Measurements from ENCODE around the gene OMA1.

DNA sequence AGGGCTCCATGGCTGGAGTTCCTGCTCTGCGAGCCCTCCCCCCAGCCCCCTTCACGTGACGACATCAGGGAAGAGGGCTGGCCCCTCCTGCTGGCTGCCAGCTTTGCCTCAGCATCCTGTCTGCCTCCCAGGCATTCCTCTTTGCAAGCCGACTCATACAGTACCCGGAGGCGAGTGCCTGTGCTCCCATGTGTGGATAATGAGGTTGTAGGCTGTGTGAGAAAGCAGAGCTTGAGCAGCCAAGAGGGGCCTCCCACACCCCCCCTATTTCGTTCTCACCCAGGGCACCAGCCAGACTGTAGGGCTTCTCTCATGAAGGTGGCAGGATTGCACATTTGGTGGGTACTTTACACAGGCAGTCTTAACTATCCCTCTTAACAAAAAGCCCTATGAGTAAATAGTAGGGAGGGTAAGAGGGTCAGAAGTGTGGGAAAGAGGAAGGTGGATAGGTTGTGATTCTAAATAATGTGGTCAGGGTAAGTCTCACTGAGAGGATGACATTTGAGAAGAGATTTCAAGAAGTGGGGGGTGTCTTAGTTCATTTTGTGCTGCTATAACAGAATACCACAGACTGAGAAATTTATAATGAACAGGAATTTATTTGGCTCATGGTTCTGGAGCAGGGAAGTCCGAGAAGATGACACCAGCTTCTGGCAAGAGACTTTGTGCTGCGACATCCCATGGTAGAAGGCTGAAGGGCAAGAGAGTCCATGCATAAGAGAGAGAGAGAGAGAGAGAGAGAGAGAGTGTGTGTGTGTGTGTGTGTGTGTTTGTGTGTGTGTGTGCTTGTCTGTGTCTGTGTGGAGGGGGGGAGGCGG is 113.5 kb downstream of the OMA1 start:
- TF ChIP-seq, protein P1, sequence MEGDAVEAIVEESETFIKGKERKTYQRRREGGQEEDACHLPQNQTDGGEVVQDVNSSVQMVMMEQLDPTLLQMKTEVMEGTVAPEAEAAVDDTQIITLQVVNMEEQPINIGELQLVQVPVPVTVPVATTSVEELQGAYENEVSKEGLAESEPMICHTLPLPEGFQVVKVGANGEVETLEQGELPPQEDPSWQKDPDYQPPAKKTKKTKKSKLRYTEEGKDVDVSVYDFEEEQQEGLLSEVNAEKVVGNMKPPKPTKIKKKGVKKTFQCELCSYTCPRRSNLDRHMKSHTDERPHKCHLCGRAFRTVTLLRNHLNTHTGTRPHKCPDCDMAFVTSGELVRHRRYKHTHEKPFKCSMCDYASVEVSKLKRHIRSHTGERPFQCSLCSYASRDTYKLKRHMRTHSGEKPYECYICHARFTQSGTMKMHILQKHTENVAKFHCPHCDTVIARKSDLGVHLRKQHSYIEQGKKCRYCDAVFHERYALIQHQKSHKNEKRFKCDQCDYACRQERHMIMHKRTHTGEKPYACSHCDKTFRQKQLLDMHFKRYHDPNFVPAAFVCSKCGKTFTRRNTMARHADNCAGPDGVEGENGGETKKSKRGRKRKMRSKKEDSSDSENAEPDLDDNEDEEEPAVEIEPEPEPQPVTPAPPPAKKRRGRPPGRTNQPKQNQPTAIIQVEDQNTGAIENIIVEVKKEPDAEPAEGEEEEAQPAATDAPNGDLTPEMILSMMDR (IDR thresholded peaks at IDR 0.05; ENCODE audit: low read length) = no peak
- TF ChIP-seq EZH2 (IDR thresholded peaks at IDR 0.05; ENCODE audit: borderline replicate concordance, low read length) = no peak
